Natural killer cell (primary cell): ENCODE results near the gene CPPED1. TPM values are rescaled to one million over a fixed set of nuclear protein-coding genes. Genes with fewer than 3 reads are reported as not detected.
"Not testable (repeated sequence)": the region's sequence is repeated elsewhere in the genome, so short reads cannot be mapped to it uniquely, and the experiment has no call there.

Experiments
- ATAC-seq, 3 donors: fragments of 150-1000 bp in 2 of 3; fragments of 200-7000 bp in 1 of 3; cut with Tn5 transposase; 1 replicate in 1 of 3; 2 replicates in 2 of 3; pipeline ENCODE4 v1.10.0; 2021; ENCODE audit warnings: mild to moderate bottlenecking in 2 of 3, moderate library complexity in 2 of 3
- DNase-seq, 2 donors: peaks; one replicate each; pipeline versions ENCODE4 v3.0.0 to v3.0.0-alpha.2; 2013 to 2021; ENCODE audit warnings: mixed read lengths in 1 of 2
- H3K27ac ChIP-seq: one replicate; pipeline ENCODE4 v1.5.1; 2013; ENCODE audit warnings: mild to moderate bottlenecking, low read length
- H3K27me3 ChIP-seq: one replicate; pipeline ENCODE4 v1.6.1; 2013; ENCODE audit warnings: low read length; ENCODE audit not compliant: control insufficient read depth, insufficient read depth
- H3K36me3 ChIP-seq: one replicate; pipeline ENCODE4 v1.6.1; 2013; ENCODE audit warnings: low read length; ENCODE audit not compliant: control insufficient read depth, insufficient read depth
- H3K4me1 ChIP-seq: one replicate; pipeline ENCODE4 v1.6.1; 2013; ENCODE audit warnings: low read length; ENCODE audit not compliant: control insufficient read depth, insufficient read depth
- H3K4me3 ChIP-seq: one replicate; pipeline ENCODE4 v1.5.1; 2013; ENCODE audit warnings: low read length
- H3K9me3 ChIP-seq: one replicate; pipeline ENCODE4 v1.6.1; 2013; ENCODE audit warnings: low read length; ENCODE audit not compliant: control insufficient read depth, insufficient read depth
- H3K27ac Mint-ChIP-seq, 2 donors: one replicate each; pipeline ENCODE4 v1.8.0; 2022; ENCODE audit warnings: mild to moderate bottlenecking in 2 of 2, mixed read lengths in 2 of 2, moderate library complexity in 1 of 2
- H3K27me3 Mint-ChIP-seq, 2 donors: one replicate each; pipeline ENCODE4 v1.8.0; 2022; ENCODE audit warnings: low read depth in 2 of 2, mixed read lengths in 2 of 2
- H3K36me3 Mint-ChIP-seq: one replicate; pipeline ENCODE4 v1.8.0; 2022; ENCODE audit warnings: mixed read lengths
- H3K4me1 Mint-ChIP-seq, 2 donors: one replicate each; pipeline ENCODE4 v1.8.0; 2022; ENCODE audit warnings: mixed read lengths in 2 of 2
- H3K4me3 Mint-ChIP-seq: one replicate; pipeline ENCODE4 v1.8.0; 2022; ENCODE audit warnings: mild to moderate bottlenecking, moderate library complexity, mixed read lengths
- H3K9me3 Mint-ChIP-seq, 2 donors: one replicate each; pipeline ENCODE4 v1.8.0; 2022; ENCODE audit warnings: mixed read lengths in 2 of 2
- WGBS: methylation state at CpG from one replicate; pipeline ENCODE4 v1.1.7; 2013; ENCODE audit warnings: missing lambda C conversion rate; ENCODE audit not compliant: insufficient coverage; 5-methylcytosine and 5-hydroxymethylcytosine counted together
- intact Hi-C: fragments of 100-400 bp; cut with micrococcal nuclease; formaldehyde crosslinking; loops from one replicate; pipeline ENCODE4 v1.14.2; 2022
- total RNA-seq, 4 donors: library from RNA; stranded (reverse); fragments of 120-200 nt in 1 of 4; gene quantifications; one replicate each; pipeline versions ENCODE4 v1.2.3 to v1.2.4, GENCODE V29; 2013 to 2022
- TF ChIP-seq, protein P1 (sequence below): fragments of 200-600 bp; IDR thresholded peaks from one replicate; pipeline ENCODE4 v1.8.0; 2022; ENCODE audit warnings: antibody characterized with exemption

Gene CPPED1
- total RNA-seq, 3 donors from 2014 or later (not counting 1 experiment from before 2014, with no cell fraction given), result 10.3 to 18.3 (median 16.4) TPM

- WGBS, result 100% methylated on average over 5 of the region's 5 CpGs
- H3K4me1 ChIP-seq, result no peaks in the 10 kb centered on the region
- Mint-ChIP-seq H3K4me1 (peaks cover 8 to 21% of the 10 kb centered on the region in 2 donors), H3K4me3 (no peak overlapping the region), H3K36me3 (no peaks in the 10 kb centered on the region), H3K27me3 (no peaks in the 10 kb centered on the region), H3K9me3 (no peaks in the 10 kb centered on the region), H3K27ac (no peak overlapping the region)
- intact Hi-C loops, result no loop called here
- TF ChIP-seq, protein P1, sequence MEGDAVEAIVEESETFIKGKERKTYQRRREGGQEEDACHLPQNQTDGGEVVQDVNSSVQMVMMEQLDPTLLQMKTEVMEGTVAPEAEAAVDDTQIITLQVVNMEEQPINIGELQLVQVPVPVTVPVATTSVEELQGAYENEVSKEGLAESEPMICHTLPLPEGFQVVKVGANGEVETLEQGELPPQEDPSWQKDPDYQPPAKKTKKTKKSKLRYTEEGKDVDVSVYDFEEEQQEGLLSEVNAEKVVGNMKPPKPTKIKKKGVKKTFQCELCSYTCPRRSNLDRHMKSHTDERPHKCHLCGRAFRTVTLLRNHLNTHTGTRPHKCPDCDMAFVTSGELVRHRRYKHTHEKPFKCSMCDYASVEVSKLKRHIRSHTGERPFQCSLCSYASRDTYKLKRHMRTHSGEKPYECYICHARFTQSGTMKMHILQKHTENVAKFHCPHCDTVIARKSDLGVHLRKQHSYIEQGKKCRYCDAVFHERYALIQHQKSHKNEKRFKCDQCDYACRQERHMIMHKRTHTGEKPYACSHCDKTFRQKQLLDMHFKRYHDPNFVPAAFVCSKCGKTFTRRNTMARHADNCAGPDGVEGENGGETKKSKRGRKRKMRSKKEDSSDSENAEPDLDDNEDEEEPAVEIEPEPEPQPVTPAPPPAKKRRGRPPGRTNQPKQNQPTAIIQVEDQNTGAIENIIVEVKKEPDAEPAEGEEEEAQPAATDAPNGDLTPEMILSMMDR, result no peak
- H3K9me3 ChIP-seq, result no peaks in the 10 kb centered on the region
- H3K27ac ChIP-seq, result no peak overlapping the region
- no peak overlapping the region for H3K4me3 ChIP-seq
- DNase-seq (no peak), ATAC-seq (no peak)
- no peaks in the 10 kb centered on the region for H3K27me3 ChIP-seq
- H3K36me3 ChIP-seq, result no peaks in the 10 kb centered on the region
These were observed 36.8 kb downstream of the CPPED1 start for GRCh38 chr16:12766853-12767252.

GRCh38 chr16:12766208-12766607 lies 37.5 kb downstream of the CPPED1 start:
- ATAC-seq, DNase-seq, H3K27me3 ChIP-seq, H3K4me1 ChIP-seq, H3K9me3 ChIP-seq, H3K27ac Mint-ChIP-seq, H3K27ac ChIP-seq, H3K27me3 Mint-ChIP-seq, intact Hi-C loops, H3K4me3 Mint-ChIP-seq, H3K36me3 ChIP-seq, H3K36me3 Mint-ChIP-seq, H3K9me3 Mint-ChIP-seq, H3K4me3 ChIP-seq: not testable (repeated sequence)
- peaks cover 8 to 21% of the 10 kb centered on the region in 2 donors for H3K4me1 Mint-ChIP-seq
- WGBS, result 95% methylated on average over 2 of the region's 3 CpGs

- Mint-ChIP-seq H3K27me3 (no peaks in the 10 kb centered on the region), H3K9me3 (no peaks in the 10 kb centered on the region), H3K27ac (no peak overlapping the region), H3K4me3 (no peak overlapping the region), H3K4me1 (peaks cover 8 to 21% of the 10 kb centered on the region in 2 donors), H3K36me3 (no peaks in the 10 kb centered on the region)
- Histone ChIP-seq H3K27ac (no peak overlapping the region), H3K9me3 (no peaks in the 10 kb centered on the region), H3K36me3 (no peaks in the 10 kb centered on the region), H3K4me1 (no peaks in the 10 kb centered on the region), H3K4me3 (no peak overlapping the region), H3K27me3 (no peaks in the 10 kb centered on the region)
- 94% methylated on average over 6 of the region's 6 CpGs for WGBS
- TF ChIP-seq, protein P1, result no peak
- intact Hi-C loops, result no loop called here
- DNase-seq, result no peak
- no peak for ATAC-seq
These were observed 38.7 kb downstream of the CPPED1 start for GRCh38 chr16:12764813-12765488.

GRCh38 chr16:12763517-12763916 lies 40.2 kb downstream of the CPPED1 start:
- no peak for DNase-seq
- ATAC-seq, result no peak
- Histone ChIP-seq H3K27me3 (no peaks in the 10 kb centered on the region), H3K9me3 (no peaks in the 10 kb centered on the region), H3K4me1 (no peaks in the 10 kb centered on the region), H3K4me3 (no peak overlapping the region), H3K27ac (no peak overlapping the region), H3K36me3 (no peaks in the 10 kb centered on the region)
- no peaks in the 10 kb centered on the region for H3K9me3 Mint-ChIP-seq
- no peak overlapping the region for H3K27ac Mint-ChIP-seq
- no peak overlapping the region for H3K4me3 Mint-ChIP-seq
- peaks cover 7 to 21% of the 10 kb centered on the region in 2 donors for H3K4me1 Mint-ChIP-seq
- intact Hi-C loops, result no loop called here
- H3K27me3 Mint-ChIP-seq, result no peaks in the 10 kb centered on the region
- TF ChIP-seq, protein P1, result no peak
- no peaks in the 10 kb centered on the region for H3K36me3 Mint-ChIP-seq
- 95% methylated on average over 3 of the region's 3 CpGs for WGBS
